Endothelial cell of umbilical vein (primary cell): Measurements from ENCODE around the gene PRKCB. TPM values are rescaled to one million over a fixed set of nuclear protein-coding genes. Genes with fewer than 3 reads are reported as not detected.

Experiments
- BruUV-seq: library from RNA; stranded (reverse); fragments of 400-500 nt; replicated peaks from 2 replicates; lab custom pipeline; 2021; lab: Mats Ljungman, UMichigan
- CTCF ChIA-PET: fragments of 300-600, 350-600 bp; sonication (Branson Sonifier 250); formaldehyde crosslinking; loops from one replicate; lab custom pipeline; 2021; ENCODE audit warnings: antibody characterized with exemption, inconsistent platforms; lab: Charles Lee
- POLR2A ChIA-PET: fragments of 300-600, 350-600 bp; sonication (Branson Sonifier 250); formaldehyde crosslinking; loops from one replicate; lab custom pipeline; 2021; ENCODE audit warnings: antibody characterized with exemption, inconsistent platforms; lab: Charles Lee
- DNase-seq: peaks from one replicate; pipeline ENCODE4 v3.0.0-alpha.2; 2011; ENCODE audit warnings: low read depth, low spot score
- FAIRE-seq: peaks from 2 replicates; lab custom pipeline; 2011; peaks lifted over from hg19 to GRCh38; lab: Jason Lieb, UNC
- H2AFZ ChIP-seq: 2 replicates; pipeline ENCODE4 v1.6.0; 2012; ENCODE audit warnings: low read depth, low read length, control low read depth, inconsistent platforms
- H3K27ac ChIP-seq: 2 replicates; pipeline ENCODE4 v1.5.1; 2011; ENCODE audit warnings: low read depth, mild to moderate bottlenecking, control low read depth, low read length, moderate library complexity; ENCODE audit not compliant: insufficient read depth
- H3K27me3 ChIP-seq, 2 experiments: 2 replicates each; pipeline versions ENCODE4 v1.6.0 to v1.6.1; 2011; ENCODE audit warnings: low read length in 2 of 2, mixed read lengths in 1 of 2; ENCODE audit not compliant: control insufficient read depth in 2 of 2, insufficient read depth in 2 of 2
- H3K36me3 ChIP-seq, 2 experiments: 2 replicates in 1 of 2; 3 replicates in 1 of 2; pipeline ENCODE4 v1.5.1; 2011; ENCODE audit warnings: low read length in 2 of 2, mild to moderate bottlenecking in 1 of 2, moderate library complexity in 1 of 2; ENCODE audit not compliant: control insufficient read depth in 2 of 2, insufficient read depth in 2 of 2; ENCODE audit errors: extremely low read depth in 1 of 2
- H3K4me1 ChIP-seq: 3 replicates; pipeline ENCODE4 v1.5.1; 2011; ENCODE audit warnings: mild to moderate bottlenecking, low read length; ENCODE audit not compliant: control insufficient read depth, insufficient read depth; ENCODE audit errors: extremely low read depth
- H3K4me2 ChIP-seq: 2 replicates; pipeline ENCODE4 v1.6.1; 2011; ENCODE audit warnings: low read length, control low read depth, mixed read lengths; ENCODE audit not compliant: insufficient read depth
- H3K4me3 ChIP-seq, 3 experiments: fragments of 200-600 bp in 1 of 3; sonication (generic), shearing (Covaris generic) in 1 of 3; replicated peaks in 1 of 3; 2 replicates each; pipeline ENCODE4 v1.5.1; 2011 to 2016; ENCODE audit warnings: control low read depth in 3 of 3, low read length in 3 of 3, mild to moderate bottlenecking in 2 of 3, inconsistent platforms in 1 of 3, low read depth in 1 of 3, moderate library complexity in 1 of 3; ENCODE audit not compliant: insufficient read depth in 1 of 3
- H3K79me2 ChIP-seq: 2 replicates; pipeline ENCODE4 v1.6.0; 2012; ENCODE audit warnings: low read length, inconsistent platforms; ENCODE audit not compliant: control insufficient read depth, insufficient read depth
- H3K9ac ChIP-seq: replicated peaks from 2 replicates; pipeline ENCODE3; 2011; ENCODE audit warnings: low read length, control low read depth; ENCODE audit not compliant: insufficient read depth; ENCODE audit errors: extremely low read depth
- H3K9me1 ChIP-seq: replicated peaks from 3 replicates; pipeline ENCODE4 v1.6.0; 2011; ENCODE audit warnings: mild to moderate bottlenecking, low read length; ENCODE audit not compliant: control insufficient read depth, insufficient read depth; ENCODE audit errors: extremely low read depth
- H3K9me3 ChIP-seq: replicated peaks from 2 replicates; pipeline ENCODE4 v1.5.1; 2012; ENCODE audit warnings: low read length, inconsistent platforms; ENCODE audit not compliant: control insufficient read depth, insufficient read depth
- H4K20me1 ChIP-seq: replicated peaks from 2 replicates; pipeline ENCODE3; 2011; ENCODE audit warnings: mild to moderate bottlenecking, low read length; ENCODE audit not compliant: control insufficient read depth, insufficient read depth; ENCODE audit errors: extremely low read depth
- EZH2 ChIP-seq: IDR thresholded peaks from 2 replicates; pipeline ENCODE4 v1.6.1; 2012; ENCODE audit warnings: borderline replicate concordance, low read depth, mild to moderate bottlenecking, moderate library complexity, low read length, inconsistent platforms; ENCODE audit not compliant: severe bottlenecking
- FOS ChIP-seq: IDR thresholded peaks from 2 replicates; pipeline ENCODE4 v1.6.1; 2011; ENCODE audit warnings: mild to moderate bottlenecking, low read length, moderate library complexity, borderline replicate concordance; ENCODE audit not compliant: insufficient read depth
- GATA2 ChIP-seq: IDR thresholded peaks from 2 replicates; pipeline ENCODE4 v1.7.0; 2011; ENCODE audit warnings: low read depth, mild to moderate bottlenecking, moderate library complexity, mixed read lengths, low read length; ENCODE audit not compliant: insufficient read length, insufficient read depth
- JUN ChIP-seq: IDR thresholded peaks from 2 replicates; pipeline ENCODE4 v1.6.1; 2011; ENCODE audit warnings: borderline replicate concordance, low read depth; ENCODE audit not compliant: insufficient read length, insufficient read depth
- MYC ChIP-seq: IDR thresholded peaks from one replicate; pipeline ENCODE4 v1.6.1; 2011; ENCODE audit warnings: mild to moderate bottlenecking, low read depth, low read length
- POLR2A ChIP-seq: IDR thresholded peaks from 2 replicates; pipeline ENCODE4 v1.6.1; 2012; ENCODE audit warnings: low read depth, mild to moderate bottlenecking, control low read depth, low read length
- POLR2AphosphoS5 ChIP-seq: IDR thresholded peaks from 2 replicates; pipeline ENCODE4 v1.6.1; 2012; ENCODE audit warnings: low read depth, mild to moderate bottlenecking, control low read depth, low read length, moderate library complexity; ENCODE audit not compliant: insufficient read depth
- dilution Hi-C: fragments of 300-500 bp; cut with MboI; formaldehyde crosslinking; loops from one replicate; pipeline ENCODE4 v1.15.0; 2019; ENCODE audit warnings: low sequenced_read_pairs; ENCODE audit not compliant: extremely low pct_ligation_motif_present
- intact Hi-C: fragments of 100-400 bp; cut with micrococcal nuclease; formaldehyde crosslinking; loops from one replicate; pipeline ENCODE4 v1.10.0; 2022
- polyA plus RNA-seq, 4 experiments: library from polyadenylated mRNA; depleted of rRNA in 3 of 4; stranded (reverse) in 3 of 4; unstranded in 1 of 4; fragments of >200 nt; gene quantifications; 2 replicates each; pipeline versions ENCODE4 v1.2.1 to v1.2.3, GENCODE V29; 2011 to 2012; ENCODE audit warnings: missing spikeins in 1 of 4
- total RNA-seq: library from RNA; stranded (reverse); gene quantifications from 2 replicates; pipeline ENCODE4 v1.2.3, GENCODE V29; 2021
- TF ChIP-seq, protein P1 (sequence below), 2 donors: IDR thresholded peaks; 1 replicate in 1 of 2; 2 replicates in 1 of 2; pipeline ENCODE4 v1.5.1; 2011; ENCODE audit warnings: low read length in 2 of 2, mild to moderate bottlenecking in 2 of 2, moderate library complexity in 2 of 2, control low read depth in 1 of 2, inconsistent platforms in 1 of 2, low read depth in 1 of 2; ENCODE audit not compliant: insufficient read depth in 1 of 2; ENCODE audit errors: extremely low read depth in 1 of 2
- TF ChIP-seq, protein P2 (sequence below): IDR thresholded peaks from 2 replicates; pipeline ENCODE4 v1.6.1; 2011; ENCODE audit not compliant: insufficient read depth, insufficient read length

The PRKCB gene
- total and polyA plus RNA-seq, 2 donors (not counting 3 experiments of a cell fraction or from before 2014, with no cell fraction given), result 0.01 TPM; not detected in 1

DNA sequence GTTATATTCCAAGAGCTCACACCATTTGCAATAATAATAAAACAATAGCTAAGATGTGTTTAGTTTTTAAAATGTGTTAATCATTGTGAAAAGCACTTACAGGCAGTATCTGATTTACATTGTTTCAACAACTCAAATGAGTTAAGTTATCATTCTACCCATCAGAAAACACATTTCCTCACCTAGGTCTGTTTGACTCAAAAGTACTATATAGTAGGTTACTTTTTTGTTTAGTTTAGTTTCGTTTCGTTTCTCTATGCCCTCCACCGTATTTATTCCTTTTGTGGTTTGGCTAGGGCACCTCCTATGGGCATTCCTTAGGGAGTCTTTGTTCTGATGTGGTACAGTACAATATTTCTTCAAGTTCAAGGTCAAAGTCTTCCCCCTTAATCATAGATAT lies 201.6 kb downstream of the PRKCB start:
- Histone ChIP-seq H3K27ac (no peak overlapping the region), H2AFZ (no peak overlapping the region), H3K36me3 (no peaks in the 10 kb centered on the region), H4K20me1 (no peaks in the 10 kb centered on the region), H3K79me2 (no peaks in the 10 kb centered on the region), H3K9me3 (no peaks in the 10 kb centered on the region), H3K4me3 (no peak overlapping the region), H3K27me3 (no peaks in the 10 kb centered on the region), H3K9me1 (no peaks in the 10 kb centered on the region), H3K4me1 (no peaks in the 10 kb centered on the region), H3K4me2 (no peak overlapping the region), H3K9ac (no peak overlapping the region)
- dilution Hi-C loops (no loop called here), intact Hi-C loops (no loop called here)
- CTCF ChIA-PET, result interaction anchor here (0.7 to 2.4 kb wide), 5 partner anchors 27 to 462 kb away, joined by 3 to 17 read pairs (median 10); no protein-coding TSS in a partner anchor
- FAIRE-seq (no peak), DNase-seq (no peak)
- POLR2A ChIA-PET, result no interaction called here
- no TSS peak for BruUV-seq
- TF ChIP-seq POLR2AphosphoS5, result no peak
- TF ChIP-seq GATA2, result no peak
- no peak for TF ChIP-seq MYC
- TF ChIP-seq JUN, result no peak
- TF ChIP-seq EZH2, result no peak
- TF ChIP-seq, protein P1, sequence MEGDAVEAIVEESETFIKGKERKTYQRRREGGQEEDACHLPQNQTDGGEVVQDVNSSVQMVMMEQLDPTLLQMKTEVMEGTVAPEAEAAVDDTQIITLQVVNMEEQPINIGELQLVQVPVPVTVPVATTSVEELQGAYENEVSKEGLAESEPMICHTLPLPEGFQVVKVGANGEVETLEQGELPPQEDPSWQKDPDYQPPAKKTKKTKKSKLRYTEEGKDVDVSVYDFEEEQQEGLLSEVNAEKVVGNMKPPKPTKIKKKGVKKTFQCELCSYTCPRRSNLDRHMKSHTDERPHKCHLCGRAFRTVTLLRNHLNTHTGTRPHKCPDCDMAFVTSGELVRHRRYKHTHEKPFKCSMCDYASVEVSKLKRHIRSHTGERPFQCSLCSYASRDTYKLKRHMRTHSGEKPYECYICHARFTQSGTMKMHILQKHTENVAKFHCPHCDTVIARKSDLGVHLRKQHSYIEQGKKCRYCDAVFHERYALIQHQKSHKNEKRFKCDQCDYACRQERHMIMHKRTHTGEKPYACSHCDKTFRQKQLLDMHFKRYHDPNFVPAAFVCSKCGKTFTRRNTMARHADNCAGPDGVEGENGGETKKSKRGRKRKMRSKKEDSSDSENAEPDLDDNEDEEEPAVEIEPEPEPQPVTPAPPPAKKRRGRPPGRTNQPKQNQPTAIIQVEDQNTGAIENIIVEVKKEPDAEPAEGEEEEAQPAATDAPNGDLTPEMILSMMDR (IDR thresholded peaks at IDR 0.05; ENCODE audit: extremely low read depth in 1 of 2, insufficient read depth in 1 of 2, low read depth in 1 of 2, low read length in 2 of 2), result no peak
- TF ChIP-seq POLR2A, result no peak
- TF ChIP-seq, protein P2, sequence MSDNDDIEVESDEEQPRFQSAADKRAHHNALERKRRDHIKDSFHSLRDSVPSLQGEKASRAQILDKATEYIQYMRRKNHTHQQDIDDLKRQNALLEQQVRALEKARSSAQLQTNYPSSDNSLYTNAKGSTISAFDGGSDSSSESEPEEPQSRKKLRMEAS, result no peak
- TF ChIP-seq FOS, result no peak
